Loucy (cell line): ENCODE data around the gene GGACT.

Source experiments
- CTCF ChIP-seq: fragments of 200-600 bp; sonication (generic); conservative IDR thresholded peaks from 2 replicates; pipeline ENCODE4 v1.5.1; 2014; ENCODE audit warnings: mild to moderate bottlenecking, antibody characterized with exemption, low read length
- EZH2phosphoT487 ChIP-seq: fragments of 200-600 bp; IDR thresholded peaks from 2 replicates; pipeline ENCODE4 v1.6.1; 2018; ENCODE audit warnings: antibody characterized with exemption, mild to moderate bottlenecking, moderate library complexity, borderline replicate concordance

- TF ChIP-seq CTCF (no peak), EZH2phosphoT487 (no peak)
Observed at GRCh38 chr13:100637380-100637779, 48.8 kb upstream of the GGACT start.
